Fibroblast of pulmonary artery (primary cell): Measurements from ENCODE around the gene LAMA5.

Experiments
- DNase-seq: peaks from one replicate; pipeline ENCODE4 v3.0.0-alpha.2; 2010; ENCODE audit warnings: low read depth
- H3K4me3 ChIP-seq: replicated peaks from 2 replicates; pipeline ENCODE4 v1.5.1; 2011; ENCODE audit warnings: low read depth, mild to moderate bottlenecking, control low read depth, low read length, moderate library complexity
- CTCF ChIP-seq: IDR thresholded peaks from 2 replicates; pipeline ENCODE4 v1.5.1; 2011; ENCODE audit warnings: mild to moderate bottlenecking, control low read depth, low read length, inconsistent platforms; ENCODE audit errors: missing control alignments

LAMA5 gene

DNA sequence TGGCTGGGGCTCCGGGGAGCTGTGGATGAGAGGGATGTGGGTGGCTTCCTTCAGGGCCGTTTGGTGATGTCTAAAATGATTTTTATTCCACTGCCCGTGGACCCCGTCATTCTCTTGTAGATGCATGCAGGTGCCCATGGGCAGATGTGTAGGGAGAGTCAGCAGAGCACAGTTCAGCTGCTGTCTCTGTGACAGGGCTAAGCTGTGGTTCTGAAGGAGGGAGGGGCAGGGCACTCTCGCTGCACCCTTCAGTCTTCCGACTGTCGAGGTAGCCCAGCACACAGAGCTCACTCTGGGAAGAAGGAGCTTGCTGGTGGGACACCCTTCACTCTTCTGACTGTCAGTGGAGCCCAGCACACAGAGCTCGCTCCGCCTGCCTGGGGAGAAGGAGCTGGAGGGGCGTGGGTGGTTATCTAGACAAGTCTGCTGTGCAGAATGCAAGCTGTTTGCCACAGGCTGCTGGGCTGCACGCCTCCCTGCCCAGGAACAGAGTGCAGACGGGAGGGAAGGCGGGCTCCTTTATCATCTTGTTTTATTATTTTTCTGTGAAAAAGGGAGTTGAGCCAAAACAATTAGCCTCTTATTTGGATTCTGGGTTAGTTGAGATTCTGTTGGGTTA lies 92.7 kb downstream of the LAMA5 start:
- H3K4me3 ChIP-seq = no peak overlapping the region
- peak; percentile 24 for DNase-seq
- no peak for TF ChIP-seq CTCF

GRCh38 chr20:62273416-62273815 lies 93.7 kb downstream of the LAMA5 start:
- DNase-seq = no peak
- no peak for TF ChIP-seq CTCF
- no peak overlapping the region for H3K4me3 ChIP-seq

DNA sequence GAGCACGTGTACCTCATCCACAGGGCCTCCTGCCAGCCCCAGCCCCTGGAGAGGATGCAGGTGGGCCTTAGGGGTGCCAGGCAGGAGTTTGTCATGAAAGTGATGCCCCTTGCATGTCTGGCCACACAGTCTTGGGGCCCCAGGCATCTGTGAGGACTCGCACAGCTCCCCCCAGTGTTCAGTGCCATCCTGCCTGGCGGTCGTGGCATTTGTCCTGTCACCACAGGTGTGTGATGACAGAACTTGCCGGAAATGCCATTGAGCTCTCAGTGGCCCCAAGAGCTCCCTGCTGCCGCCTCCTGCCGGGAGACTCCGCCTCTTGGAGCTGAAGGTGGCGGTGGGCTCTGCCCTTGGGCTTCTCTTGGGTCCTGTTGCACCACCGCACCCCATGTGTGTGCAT lies 94.9 kb downstream of the LAMA5 start:
- TF ChIP-seq CTCF = no peak
- no peak overlapping the region for H3K4me3 ChIP-seq
- no peak for DNase-seq

GRCh38 chr20:62269871-62270270 lies 97.2 kb downstream of the LAMA5 start:
- no peak for TF ChIP-seq CTCF
- no peak for DNase-seq
- no peak overlapping the region for H3K4me3 ChIP-seq

DNA sequence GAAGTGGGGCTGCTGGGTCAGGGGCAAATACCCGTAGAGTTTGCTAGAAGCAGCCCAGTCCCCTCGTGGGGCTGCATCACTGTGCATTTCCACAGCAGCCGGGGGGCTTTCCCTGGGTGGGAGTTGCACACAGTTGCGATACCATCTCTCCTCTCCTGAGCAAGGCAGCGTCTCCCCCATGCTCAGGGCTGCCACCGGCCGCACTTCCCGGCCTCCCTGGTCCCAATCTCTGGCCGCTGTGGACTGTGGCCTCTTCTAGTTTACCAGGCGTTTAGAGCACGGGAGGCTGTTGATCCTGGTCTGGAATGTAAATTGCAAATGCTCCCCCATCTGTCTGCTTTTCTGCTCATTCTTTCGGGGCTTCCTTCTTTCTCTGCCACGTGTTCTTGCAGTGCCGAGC lies 97.7 kb downstream of the LAMA5 start:
- no peak overlapping the region for H3K4me3 ChIP-seq
- no peak for TF ChIP-seq CTCF
- DNase-seq = no peak

GRCh38 chr20:62268228-62268900 lies 98.7 kb downstream of the LAMA5 start:
- no peak for DNase-seq
- TF ChIP-seq CTCF = no peak
- no peak overlapping the region for H3K4me3 ChIP-seq

DNA sequence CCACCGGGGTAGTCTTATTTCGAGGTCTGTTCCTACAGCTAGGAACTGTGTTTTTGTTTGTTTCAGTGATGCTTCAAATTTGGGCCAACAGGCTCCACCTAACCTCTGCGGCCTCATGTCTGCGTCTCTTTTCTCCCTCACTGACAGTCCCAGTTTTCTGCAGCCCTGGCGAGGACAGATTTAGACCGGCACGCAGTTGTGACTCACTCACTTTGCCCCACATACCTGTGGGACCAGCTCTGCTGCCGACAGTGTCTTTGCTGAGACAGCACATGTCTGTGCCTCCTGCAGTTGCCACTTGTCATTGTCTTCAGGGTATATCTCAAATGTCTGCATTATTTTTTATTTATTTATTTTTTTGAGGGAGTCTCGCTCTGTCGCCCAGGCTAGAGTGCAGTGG lies 99.6 kb downstream of the LAMA5 start:
- H3K4me3 ChIP-seq = no peak overlapping the region
- DNase-seq = no peak
- no peak for TF ChIP-seq CTCF
